Measurements from ENCODE around the gene YY1AP1. TPM values are rescaled to one million over a fixed set of nuclear protein-coding genes. Genes with fewer than 3 reads are reported as not detected.

The YY1AP1 gene
- polyA plus RNA-seq, 1 experiment, result 70.0 TPM

GRCh38 chr1:155650231-155650757 is 38.3 kb downstream of the YY1AP1 start:
- ChIA-PET POLR2A (no interaction called here), CTCF (interaction anchor here (0.6 to 1.9 kb wide), 2 partner anchors 11 to 400 kb away, joined by 3 to 13 read pairs; no protein-coding TSS in a partner anchor)
- DNase-seq (ENCODE audit: low read depth, low spot score), result no peak
- H3K4me3 ChIP-seq (ENCODE audit: low read depth, low read length), result no peak overlapping the region
- H3K27me3 ChIP-seq (ENCODE audit: control insufficient read depth, insufficient read depth, low read length), result no peaks in the 10 kb centered on the region
- TF ChIP-seq CTCF (IDR thresholded peaks at IDR 0.05; ENCODE audit: low read depth, low read length), result no peak
- H3K27ac ChIP-seq (ENCODE audit: low read depth, low read length), result no peak overlapping the region
- no peaks in the 10 kb centered on the region for H3K9me3 ChIP-seq (ENCODE audit: control insufficient read depth, insufficient read depth, low read length)

- Histone ChIP-seq H3K27me3 (ENCODE audit: control insufficient read depth, insufficient read depth, low read length) (no peaks in the 10 kb centered on the region), H3K4me3 (ENCODE audit: low read depth, low read length) (no peak overlapping the region), H3K27ac (ENCODE audit: low read depth, low read length) (no peak overlapping the region), H3K9me3 (ENCODE audit: control insufficient read depth, insufficient read depth, low read length) (no peaks in the 10 kb centered on the region)
- no peak for TF ChIP-seq CTCF (IDR thresholded peaks at IDR 0.05; ENCODE audit: low read depth, low read length)
- ChIA-PET CTCF (no interaction called here), POLR2A (no interaction called here)
- DNase-seq (ENCODE audit: low read depth, low spot score), result no peak
Observed at GRCh38 chr1:155649676-155650075, 38.9 kb downstream of the YY1AP1 start.

GRCh38 chr1:155648207-155649147 is 40.1 kb downstream of the YY1AP1 start:
- Histone ChIP-seq H3K9me3 (ENCODE audit: control insufficient read depth, insufficient read depth, low read length) (peaks cover 8% of the 10 kb centered on the region), H3K4me3 (ENCODE audit: low read depth, low read length) (peak overlapping the region; percentile 55), H3K27me3 (ENCODE audit: control insufficient read depth, insufficient read depth, low read length) (no peaks in the 10 kb centered on the region), H3K27ac (ENCODE audit: low read depth, low read length) (peak overlapping the region; percentile 82)
- DNase-seq (ENCODE audit: low read depth, low spot score), result peak; percentile 77
- CTCF ChIA-PET, result interaction anchor here (0.6 to 3.1 kb wide), 8 partner anchors 24 to 473 kb away, joined by 3 to 21 read pairs (median 3); no protein-coding TSS in a partner anchor
- peak; percentile 78 for TF ChIP-seq CTCF (IDR thresholded peaks at IDR 0.05; ENCODE audit: low read depth, low read length)
- POLR2A ChIA-PET, result interaction anchor here (0.7 kb wide), 3 partner anchors 193 to 387 kb away, joined by 3 to 5 read pairs (median 4); partner anchors contain the start of gene RUSC1

- Histone ChIP-seq H3K27me3 (ENCODE audit: control insufficient read depth, insufficient read depth, low read length) (no peaks in the 10 kb centered on the region), H3K9me3 (ENCODE audit: control insufficient read depth, insufficient read depth, low read length) (peaks cover 26% of the 10 kb centered on the region), H3K4me3 (ENCODE audit: low read depth, low read length) (0 out of 2 replicates have a peak overlapping the region, but pooled peaks have one; percentile 10), H3K27ac (ENCODE audit: low read depth, low read length) (peak overlapping the region; percentile 11)
- no peak for DNase-seq (ENCODE audit: low read depth, low spot score)
- ChIA-PET POLR2A (interaction anchor here (0.6 kb wide), 1 partner anchor 48 kb away, joined by 3 read pairs; no protein-coding TSS in a partner anchor), CTCF (interaction anchor here (3.1 kb wide), 1 partner anchor 396 kb away, joined by 21 read pairs; no protein-coding TSS in a partner anchor)
- no peak for TF ChIP-seq CTCF (IDR thresholded peaks at IDR 0.05; ENCODE audit: low read depth, low read length)
Observed at GRCh38 chr1:155646307-155646706, 42.3 kb downstream of the YY1AP1 start.

GRCh38 chr1:155645648-155646047 is 42.9 kb downstream of the YY1AP1 start:
- TF ChIP-seq CTCF (IDR thresholded peaks at IDR 0.05; ENCODE audit: low read depth, low read length), result no peak
- Histone ChIP-seq H3K27me3 (ENCODE audit: control insufficient read depth, insufficient read depth, low read length) (no peaks in the 10 kb centered on the region), H3K27ac (ENCODE audit: low read depth, low read length) (peak overlapping the region; percentile 39), H3K9me3 (ENCODE audit: control insufficient read depth, insufficient read depth, low read length) (peaks cover 30% of the 10 kb centered on the region), H3K4me3 (ENCODE audit: low read depth, low read length) (no peak overlapping the region)
- ChIA-PET CTCF (no interaction called here), POLR2A (no interaction called here)
- DNase-seq (ENCODE audit: low read depth, low spot score), result no peak

Data from AG04450 (cell line).